LoVo (cell line): ENCODE measurements around the gene ROPN1L.
"Not testable (repeated sequence)": the region's sequence is repeated elsewhere in the genome, so short reads cannot be mapped to it uniquely, and the experiment has no call there.

Source experiments
- DNase-seq: peaks from one replicate; pipeline ENCODE4 v3.0.0-alpha.2; 2016; ENCODE audit warnings: low spot score

Gene ROPN1L

DNA sequence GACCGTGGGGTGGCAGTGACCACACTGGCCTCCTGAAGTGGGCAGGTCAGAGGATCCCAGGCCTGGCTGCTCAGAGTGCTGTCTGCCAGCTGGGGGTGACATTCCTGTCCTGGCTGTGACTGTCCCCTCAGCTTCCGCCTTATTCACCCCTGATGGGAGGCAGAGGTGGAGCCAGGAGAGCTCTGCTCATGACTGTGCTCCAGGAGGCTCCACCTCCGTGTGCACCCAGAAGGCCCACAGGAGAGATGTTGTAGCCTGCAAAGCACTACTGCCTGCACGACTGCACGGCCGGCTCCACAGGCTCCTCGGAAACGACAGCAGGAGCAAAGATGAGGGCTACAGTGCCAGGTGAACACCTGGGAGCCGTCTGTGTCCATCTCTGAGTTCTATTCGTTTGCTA, 60.9 kb downstream of the ROPN1L start:
- DNase-seq = no peak

DNA sequence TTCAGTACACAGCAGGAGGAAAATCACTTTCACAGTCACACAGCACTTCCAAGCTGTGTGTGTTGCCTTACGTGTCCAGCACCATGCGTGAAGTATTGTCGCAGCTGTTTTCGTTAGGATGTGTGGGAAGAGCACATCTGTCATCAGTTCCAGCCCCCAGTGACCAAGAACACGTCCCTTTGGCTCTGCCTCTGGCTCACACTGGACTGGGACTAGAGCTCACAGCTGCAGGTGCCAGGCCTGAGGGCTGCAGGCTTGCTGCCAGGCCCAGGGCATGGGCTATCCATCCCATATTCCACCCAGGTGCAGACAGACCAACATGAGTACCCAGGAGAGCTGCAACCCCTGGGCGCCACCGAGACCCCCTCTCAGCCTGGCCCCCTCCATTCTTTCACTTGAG, 61.6 kb downstream of the ROPN1L start:
- no peak for DNase-seq

DNA sequence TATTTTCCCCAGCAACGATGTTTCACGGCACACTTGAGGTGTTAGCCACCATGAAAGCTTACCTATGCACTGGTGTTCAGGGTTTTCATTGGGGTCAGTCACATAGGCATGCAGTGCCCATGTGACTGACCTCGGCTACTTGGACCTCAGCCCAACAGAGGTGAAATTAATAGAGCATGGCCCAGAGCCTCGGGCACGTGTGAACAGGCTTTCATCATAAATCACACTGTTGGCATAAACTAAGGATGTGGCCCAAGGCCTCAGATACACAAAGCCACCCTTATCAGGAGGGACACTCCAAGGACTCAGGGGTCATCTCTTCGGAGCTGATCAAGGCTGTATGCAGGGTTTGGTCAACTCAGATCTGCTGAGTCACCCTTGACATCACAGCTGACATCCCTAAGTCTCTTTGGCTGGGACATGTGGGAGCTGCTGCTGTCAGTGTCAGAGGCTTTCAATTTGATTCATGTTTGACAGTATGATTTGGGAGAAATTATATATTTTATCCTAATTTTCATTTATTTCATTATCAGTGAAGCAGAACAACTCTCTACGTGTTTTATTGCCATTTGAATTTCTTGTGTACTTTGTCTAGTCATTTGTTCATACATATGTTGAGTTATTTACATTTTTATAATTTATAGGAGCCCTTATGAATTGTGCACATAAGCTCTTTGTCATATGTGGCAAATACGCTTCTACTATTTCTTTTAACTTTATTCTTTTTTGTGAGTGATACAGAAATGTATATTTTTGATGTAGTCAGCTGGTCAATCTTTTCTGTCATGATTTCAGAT, 62.5 kb downstream of the ROPN1L start:
- no peak for DNase-seq

DNA sequence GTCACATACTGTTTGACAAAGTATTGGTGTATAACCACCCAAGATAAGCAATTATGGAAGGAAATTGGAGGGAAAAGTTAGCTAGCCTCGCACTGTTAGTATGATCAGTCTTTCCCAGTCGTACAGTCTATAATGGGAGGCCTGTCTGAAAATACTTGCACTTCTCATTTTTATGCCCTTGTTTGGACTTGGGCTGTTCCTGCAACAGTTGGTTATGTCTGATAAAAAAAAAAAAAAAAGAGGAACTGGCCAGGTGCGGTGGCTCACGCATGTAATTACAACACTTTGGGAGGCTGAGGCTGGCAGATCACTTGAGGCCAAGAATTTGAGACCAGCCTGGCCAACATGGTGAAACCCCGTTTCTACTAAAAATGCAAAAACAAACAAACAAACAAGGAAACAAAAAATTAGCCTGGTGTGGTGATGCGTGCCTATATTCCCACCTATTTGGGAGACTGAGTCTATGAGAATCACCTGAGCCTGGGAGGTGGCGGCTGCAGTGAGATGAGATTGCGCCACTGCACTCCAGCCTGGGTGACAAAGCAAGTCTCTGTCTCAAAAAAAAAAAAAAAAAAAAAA, 63.9 kb downstream of the ROPN1L start:
- DNase-seq = no peak

DNA sequence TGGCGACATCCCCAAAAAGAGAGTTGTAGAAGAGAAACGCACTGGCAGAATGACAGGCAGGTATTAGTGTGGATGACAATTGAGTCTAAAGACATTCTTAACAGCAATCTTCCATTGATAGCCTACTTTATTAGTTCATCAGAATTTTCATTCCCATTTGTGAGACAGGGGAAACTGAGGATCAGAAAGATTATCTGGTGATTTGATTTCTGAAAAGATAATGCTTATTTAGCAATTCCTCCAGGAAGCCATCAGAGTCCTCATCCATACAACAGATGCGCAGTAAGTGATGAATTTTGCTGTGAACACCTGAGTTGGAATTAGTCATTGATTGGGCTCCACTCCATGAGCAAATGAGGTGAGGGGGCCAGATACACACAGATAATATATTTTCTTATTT, 64.9 kb downstream of the ROPN1L start:
- no peak for DNase-seq

DNA sequence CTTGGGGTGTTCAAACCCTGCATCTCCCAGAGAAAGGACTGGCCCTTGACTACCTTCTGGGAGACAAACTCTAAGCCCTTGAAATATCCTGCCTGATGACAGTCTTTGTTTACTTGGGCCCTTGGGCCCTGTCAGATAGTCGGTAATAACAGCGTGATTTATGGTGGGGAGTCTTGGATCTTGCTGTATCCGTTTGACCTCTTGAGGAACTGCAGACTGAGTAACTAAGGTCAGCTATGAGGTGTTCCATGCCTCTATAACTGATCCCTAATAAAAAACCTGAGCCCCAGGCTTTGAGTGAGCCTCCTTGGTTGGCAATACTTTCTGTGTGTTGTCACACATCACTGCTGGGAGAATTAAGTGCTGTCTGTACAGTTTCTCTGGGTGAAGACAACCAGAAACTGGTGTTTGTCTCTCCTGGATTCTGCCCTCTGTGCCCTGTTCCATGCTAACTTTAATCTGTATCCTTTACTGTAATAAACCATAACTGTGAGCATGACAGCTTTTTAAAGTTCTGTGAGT, 66.0 kb downstream of the ROPN1L start:
- DNase-seq = peak; percentile 46

DNA sequence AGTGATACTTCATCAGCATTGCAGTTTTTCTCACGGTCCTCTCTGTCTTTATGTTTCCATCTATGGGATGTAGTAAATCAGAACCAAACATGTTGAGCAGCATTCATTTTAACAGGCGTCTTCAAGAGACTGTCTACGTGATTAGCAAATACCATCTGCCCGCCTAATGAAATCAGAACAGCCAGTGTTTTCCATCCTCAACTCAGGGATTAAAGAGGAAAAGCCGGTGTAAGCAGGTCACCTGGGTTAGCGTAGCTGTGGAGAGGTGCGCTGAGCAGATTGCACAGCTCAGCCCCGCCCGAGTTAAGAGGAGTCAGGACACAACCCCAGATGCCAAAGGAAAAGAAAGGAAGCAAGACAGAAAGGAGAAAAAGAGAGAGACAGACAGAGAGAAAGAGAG, 67.9 kb downstream of the ROPN1L start:
- DNase-seq = no peak

DNA sequence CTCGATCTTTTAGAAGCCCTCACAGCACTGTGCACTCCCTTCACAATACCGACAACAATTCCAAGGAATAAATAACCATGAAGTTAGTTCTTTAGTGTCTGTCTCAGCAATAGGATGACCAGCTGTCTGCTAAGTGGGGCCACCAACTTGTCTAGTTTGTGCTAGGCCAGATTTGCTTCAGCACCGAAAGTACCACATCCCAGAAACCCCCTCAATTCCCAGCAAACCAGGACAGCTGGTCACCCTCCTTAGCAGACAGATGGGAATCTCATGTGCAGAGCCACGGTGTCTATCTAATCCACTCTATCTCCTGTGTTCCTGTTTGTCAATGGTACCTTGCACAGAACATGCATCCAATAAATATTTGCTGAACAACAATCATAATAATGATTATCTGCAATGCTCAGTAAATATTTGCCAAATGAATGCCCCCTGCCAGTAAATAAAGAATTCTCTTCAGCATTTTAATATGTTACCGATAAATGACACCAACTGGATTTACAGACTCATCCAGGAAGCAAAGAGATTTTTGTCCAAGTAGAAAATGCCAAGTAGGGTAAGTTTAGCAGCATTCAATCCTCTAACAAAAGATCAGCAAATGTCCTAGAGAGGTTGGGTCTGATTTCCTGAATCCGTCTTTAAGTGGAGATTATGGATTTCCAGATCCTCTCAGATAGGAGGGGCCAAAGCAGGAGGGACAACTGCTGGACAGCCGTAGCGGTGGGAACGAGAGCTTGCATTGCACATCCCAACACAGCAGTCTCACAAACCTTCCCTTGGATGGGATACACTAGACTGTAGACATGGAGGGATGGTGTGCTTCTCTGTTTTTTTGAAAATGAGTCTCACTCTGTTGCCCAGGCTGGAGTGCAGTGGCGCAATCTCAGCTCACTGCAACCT, 70.3 kb downstream of the ROPN1L start:
- no peak for DNase-seq

DNA sequence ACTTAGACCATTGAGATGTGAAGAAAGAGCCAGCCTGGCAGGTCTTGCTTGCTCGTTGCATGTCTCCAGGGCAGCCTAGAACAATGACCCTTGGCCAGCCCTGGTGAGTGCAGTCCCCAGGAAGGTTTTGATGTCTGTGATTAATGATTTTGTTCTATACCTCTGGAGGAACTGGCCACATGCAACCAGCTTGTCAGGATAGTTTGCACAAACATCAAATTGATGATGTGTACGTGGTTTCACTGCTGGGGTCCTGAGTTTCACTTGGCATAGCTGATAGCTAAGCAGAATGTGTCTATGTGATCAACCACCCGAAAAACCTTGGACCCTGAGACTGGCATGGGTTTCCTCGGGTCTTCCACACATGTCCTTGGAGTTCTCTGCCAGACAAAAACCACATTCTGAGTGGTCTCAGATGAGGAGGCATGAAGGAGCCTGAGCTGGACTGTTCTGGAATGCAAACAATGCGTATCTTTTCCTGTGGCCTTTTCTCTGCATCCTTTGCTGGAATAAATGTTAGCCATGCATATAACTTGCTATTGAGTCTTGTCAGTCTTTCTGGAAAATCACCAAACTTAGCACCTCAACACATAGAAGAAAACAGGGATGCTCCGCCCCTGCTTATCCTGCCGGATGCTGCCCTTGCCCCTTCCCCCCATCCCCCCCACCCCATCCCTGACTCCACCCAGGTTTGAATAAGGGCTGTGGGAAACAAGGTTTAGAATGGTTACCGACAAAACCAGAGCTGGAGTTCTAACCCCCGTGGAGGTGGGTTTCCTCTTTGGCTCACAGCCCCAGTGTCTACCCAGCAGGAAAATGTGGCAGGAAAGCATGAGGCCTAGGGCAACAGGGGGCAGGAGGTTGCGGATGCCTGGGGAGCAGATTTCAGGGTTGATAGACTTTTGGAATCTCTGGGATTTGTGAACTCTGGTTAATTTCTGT, 72.1 kb downstream of the ROPN1L start:
- DNase-seq = no peak

DNA sequence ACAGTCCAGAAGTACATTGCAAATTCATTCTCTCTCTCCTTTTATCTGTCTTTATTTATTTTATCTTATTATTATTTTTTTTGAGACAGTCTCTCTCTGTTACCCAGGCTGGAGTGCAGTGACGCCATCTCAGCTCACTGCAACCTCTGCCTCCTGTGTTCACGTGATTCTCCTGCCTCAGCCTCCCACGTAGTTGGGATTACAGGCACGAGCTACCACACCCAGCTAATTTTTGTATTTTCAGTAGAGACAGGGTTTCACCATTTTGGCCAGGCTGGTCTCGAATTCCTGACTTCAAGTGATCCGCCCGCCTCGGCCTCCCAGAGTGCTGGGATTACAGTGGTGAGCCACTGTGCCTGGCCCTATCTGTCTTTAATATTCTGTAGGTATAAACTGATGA, 72.9 kb downstream of the ROPN1L start:
- not testable (repeated sequence) for DNase-seq
